Measurements from ENCODE around the gene MUC21. TPM values are rescaled to one million over a fixed set of nuclear protein-coding genes. Genes with fewer than 3 reads are reported as not detected.

Gene MUC21
- not detected in 2 replicates for total RNA-seq

- no peak for DNase-seq (ENCODE audit: low read depth in 2 of 2)
Observed at GRCh38 chr6:30983439-30983838, at the start of gene MUC21. MUC21 (plus strand) TSS chr6:30983718; CDS start chr6:30983959, 241 bp downstream.

DNA sequence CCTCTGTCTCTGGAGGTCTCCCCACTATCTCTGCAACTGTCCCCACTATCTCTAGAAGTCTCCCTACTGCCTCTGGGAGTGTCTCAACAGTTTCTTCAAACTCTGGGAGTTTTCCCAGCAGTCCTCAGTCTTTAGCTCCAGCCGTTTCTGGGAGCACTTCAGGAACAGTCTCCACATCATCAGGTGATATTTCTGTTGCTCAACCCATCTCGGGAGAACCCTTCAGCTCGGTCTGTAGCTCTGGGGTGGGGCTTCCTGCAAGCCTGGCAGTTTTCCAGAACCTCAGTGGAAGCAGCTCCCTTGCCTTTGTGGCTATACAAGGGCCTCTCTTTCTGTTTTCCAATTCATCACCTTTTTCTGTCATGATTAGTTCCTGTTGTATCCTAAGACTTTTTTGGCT, 48.5 kb upstream of the MUC21 start:
- no peak for DNase-seq (ENCODE audit: low read depth in 2 of 2)

- DNase-seq (ENCODE audit: low read depth in 2 of 2), result no peak
Observed at GRCh38 chr6:30937265-30937664, 46.3 kb upstream of the MUC21 start.

- DNase-seq (ENCODE audit: low read depth in 2 of 2), result no peak
Observed at GRCh38 chr6:30938730-30939129, 44.8 kb upstream of the MUC21 start.

- no peak for DNase-seq (ENCODE audit: low read depth in 2 of 2)
Observed at GRCh38 chr6:30939473-30939872, 44.0 kb upstream of the MUC21 start.

GRCh38 chr6:30940361-30940986, 43.0 kb upstream of the MUC21 start, which contains the start of gene MUCL3:
MUCL3 (plus strand) TSS chr6:30940973; CDS start chr6:30941000, 27 bp downstream.
- DNase-seq (ENCODE audit: low read depth in 2 of 2), result no peak

- DNase-seq (ENCODE audit: low read depth in 2 of 2), result peak; percentile 20 to 74
Observed at GRCh38 chr6:30942338-30943060, 41.0 kb upstream of the MUC21 start.

DNA sequence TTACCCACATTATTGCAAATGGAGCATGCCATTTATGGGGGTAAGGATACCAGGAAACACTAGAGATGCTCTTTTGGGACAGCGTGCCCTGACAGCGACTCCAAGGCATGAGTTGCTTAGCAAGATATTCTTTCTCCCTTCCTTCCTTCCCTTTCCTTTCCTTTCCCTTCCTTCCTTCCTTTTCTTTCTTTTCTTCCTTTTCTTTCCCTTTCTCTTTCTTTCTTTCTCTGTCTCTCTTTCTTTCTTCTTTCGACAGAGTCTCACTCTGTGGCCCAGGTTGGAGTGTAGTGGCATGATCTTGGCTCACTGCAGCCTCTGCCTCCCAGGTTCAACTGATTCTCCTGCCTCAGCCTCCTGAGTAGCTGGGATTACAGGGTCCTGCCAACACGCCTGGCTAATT, 39.5 kb upstream of the MUC21 start:
- DNase-seq (ENCODE audit: low read depth in 2 of 2), result no peak

GRCh38 chr6:30945281-30945680, 38.2 kb upstream of the MUC21 start:
- no peak for DNase-seq (ENCODE audit: low read depth in 2 of 2)

- no peak for DNase-seq (ENCODE audit: low read depth in 2 of 2)
Observed at GRCh38 chr6:30947231-30947630, 36.3 kb upstream of the MUC21 start.

GRCh38 chr6:30948811-30949210, 34.7 kb upstream of the MUC21 start:
- DNase-seq (ENCODE audit: low read depth in 2 of 2), result no peak

- no peak for DNase-seq (ENCODE audit: low read depth in 2 of 2)
Observed at GRCh38 chr6:30951907-30952469, 31.5 kb upstream of the MUC21 start.

DNA sequence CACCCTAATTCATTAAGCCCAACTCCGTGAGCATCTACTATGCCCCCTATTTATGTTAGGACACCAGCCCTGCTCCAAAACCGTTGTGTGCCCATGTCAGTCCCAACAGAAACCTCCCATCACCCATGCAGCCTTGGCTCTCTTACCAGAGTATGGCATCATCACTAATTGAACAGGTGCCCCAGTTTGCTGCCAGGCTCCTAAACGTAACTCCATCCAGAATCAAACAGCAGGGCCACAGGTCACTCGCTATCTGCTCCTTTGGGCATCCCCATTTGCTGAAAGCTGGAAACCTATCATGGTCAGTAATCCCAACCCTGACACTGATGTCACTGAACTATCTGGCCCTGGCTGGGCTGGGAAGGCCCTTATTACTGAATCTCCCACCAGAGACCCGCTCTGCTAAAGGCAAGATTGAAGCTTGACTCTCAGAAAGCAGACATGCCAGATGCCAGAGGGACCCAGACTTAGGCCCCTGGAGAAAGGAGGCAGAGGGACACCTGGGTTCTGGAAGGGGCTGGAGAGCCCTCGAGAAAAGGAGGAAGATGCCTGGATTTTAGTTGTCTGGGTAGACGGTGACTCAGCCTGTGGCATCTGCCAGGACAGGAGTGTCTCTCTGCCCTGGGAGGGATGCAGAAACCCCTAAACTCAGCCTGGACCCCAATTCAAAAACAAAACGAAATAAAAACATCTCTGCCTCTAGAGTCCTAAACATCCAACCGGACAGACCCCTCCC, 28.7 kb upstream of the MUC21 start:
- no peak for DNase-seq (ENCODE audit: low read depth in 2 of 2)

DNA sequence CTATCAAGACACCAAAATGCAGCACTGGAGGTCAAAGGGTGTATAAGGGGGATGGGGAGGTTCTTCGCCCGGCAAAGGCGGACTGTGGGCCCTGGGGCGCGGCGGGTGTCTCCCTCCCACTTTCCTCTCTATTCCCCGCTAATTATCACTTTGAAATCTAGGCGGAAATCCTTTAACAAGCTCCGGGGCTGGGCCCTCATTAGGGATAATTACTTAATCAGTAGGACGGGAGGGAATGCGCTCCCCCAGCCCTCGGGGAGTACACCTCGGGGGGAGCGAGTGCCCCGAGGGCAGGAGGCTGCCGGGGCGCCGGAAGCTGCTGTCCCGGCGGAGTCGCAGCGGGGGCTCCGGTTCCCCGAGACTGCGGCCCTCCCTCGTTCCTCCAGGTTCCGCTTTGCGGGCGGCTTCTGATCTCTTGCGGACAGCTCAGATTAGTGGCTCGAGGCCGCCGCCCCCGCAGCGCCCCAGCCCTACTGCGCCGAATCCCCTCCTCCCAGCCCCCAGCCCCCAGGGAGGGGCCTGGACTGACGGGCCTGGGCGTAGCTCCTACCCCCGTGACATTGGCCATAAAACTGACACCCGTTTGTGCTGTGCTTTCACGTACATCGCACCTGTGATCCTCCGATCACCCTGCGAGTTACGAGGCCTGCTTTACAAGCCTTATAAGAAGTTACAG, 28.0 kb upstream of the MUC21 start:
- peak in 1 of 2 donors; percentile 19 for DNase-seq (ENCODE audit: low read depth in 2 of 2)

DNA sequence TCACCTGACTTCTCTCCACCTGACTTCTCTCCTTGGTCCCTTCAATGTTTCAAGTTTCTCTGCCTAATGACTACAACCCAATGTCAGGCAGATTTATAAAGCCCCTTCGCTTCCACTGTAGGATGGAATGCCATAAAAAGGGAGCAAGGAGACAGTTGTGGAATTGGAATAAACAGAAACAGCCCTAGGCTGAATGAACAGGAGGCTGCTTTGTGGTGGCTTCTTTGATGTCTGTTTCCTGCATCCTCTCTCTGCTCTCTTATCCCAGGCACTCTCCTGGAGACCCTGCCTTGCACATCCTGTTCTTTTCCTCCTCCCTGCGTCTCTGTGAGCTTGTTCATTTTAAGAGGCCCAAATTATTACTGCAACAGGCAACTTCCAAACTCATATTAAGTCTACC, 25.8 kb upstream of the MUC21 start:
- no peak for DNase-seq (ENCODE audit: low read depth in 2 of 2)

- no peak for DNase-seq (ENCODE audit: low read depth in 2 of 2)
Observed at GRCh38 chr6:30960907-30961673, 22.4 kb upstream of the MUC21 start.

DNA sequence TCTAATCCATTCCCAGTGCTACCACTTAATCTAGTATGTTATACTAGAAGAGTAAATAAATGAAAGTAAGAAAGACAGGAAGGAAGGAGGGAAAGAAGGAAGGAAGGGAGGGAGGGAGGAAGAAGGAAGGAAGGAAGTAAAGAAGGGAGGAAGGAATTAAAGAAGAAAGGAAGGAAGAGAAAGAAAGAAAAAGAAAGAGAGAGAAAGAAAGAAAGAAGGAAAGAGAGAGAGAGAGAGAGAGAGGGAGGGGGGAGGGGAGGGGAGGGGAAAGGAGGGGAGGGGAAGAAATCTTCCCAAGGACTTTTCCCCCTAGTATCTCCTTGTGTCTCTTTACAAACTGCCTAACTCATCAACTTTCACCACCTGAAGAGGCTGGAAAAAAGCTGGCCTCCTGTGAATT, 20.8 kb upstream of the MUC21 start:
- DNase-seq (ENCODE audit: low read depth in 2 of 2), result no peak

- DNase-seq (ENCODE audit: low read depth in 2 of 2), result peak in 1 of 2 donors; percentile 12
Observed at GRCh38 chr6:30963641-30964040, 19.9 kb upstream of the MUC21 start.

DNA sequence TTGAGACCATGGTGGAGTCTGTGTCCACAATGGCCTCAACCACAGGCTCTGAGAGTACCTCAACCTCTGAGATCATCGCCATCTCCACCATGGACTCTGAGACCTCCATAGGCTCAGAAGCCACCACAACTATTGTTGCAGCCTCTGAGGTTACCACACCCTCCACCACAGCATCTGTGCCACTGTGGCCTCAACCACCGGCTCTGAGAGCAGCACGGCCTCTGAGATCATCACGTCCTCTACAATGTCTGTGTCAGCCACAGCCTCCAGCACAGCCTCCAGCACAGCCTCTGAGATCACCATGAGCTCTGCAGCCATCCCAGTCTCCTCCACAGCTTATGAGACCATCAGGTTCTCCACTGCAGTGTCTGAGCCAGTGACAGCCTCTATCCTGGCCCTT, 19.4 kb upstream of the MUC21 start:
- DNase-seq (ENCODE audit: low read depth in 2 of 2), result no peak

DNA sequence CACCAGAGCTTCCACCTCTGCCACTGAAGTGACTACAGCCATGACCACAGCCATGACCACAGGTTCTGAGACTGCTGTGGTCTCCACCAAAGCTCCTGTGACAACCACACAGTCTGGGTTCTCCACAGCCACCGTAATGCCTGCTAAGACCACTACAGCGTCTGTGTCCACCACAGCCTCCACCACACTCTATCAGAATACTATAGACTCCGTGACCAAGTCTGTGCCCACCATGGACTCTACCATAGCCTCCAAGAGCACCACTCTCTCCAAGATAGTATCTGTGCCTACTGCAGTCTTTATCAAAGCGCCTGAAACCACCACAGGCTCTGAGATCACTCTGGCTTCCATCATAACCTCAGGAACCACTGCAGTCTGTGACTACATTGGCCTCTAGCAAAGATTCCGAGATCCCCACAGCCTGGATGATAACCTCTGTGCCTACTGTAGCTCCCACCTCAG, 18.3 kb upstream of the MUC21 start:
- no peak for DNase-seq (ENCODE audit: low read depth in 2 of 2)

DNA sequence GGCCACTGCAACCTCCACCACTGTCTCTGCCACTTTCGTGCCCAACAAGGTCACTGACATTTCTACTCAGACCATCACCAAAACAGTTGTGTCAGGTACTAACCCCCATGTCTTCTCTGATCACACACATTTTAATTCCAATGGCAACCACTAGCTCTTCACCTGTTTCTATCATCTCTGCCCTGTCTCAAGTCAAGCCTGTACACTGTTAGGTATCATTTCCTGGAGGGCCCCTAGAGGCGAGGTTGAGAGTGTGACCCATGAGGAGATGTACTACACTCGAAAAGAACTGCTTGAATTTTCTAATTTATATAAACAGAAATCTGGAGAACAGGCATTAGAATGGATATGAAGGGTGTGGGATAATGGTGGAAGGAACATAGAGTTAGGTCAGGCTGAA, 17.4 kb upstream of the MUC21 start:
- no peak for DNase-seq (ENCODE audit: low read depth in 2 of 2)
